Subcutaneous abdominal adipose tissue (tissue), 5 donors: ENCODE results near the gene FRMPD1.

ENCODE experiments used
- H3K27ac ChIP-seq: one replicate; pipeline ENCODE4 v1.7.0; 2013; ENCODE audit warnings: low read depth, mild to moderate bottlenecking, inconsistent platforms, low read length, moderate library complexity
- H3K27me3 ChIP-seq, 5 donors: one replicate each; pipeline ENCODE4 v1.7.0; 2013; ENCODE audit warnings: low read length in 5 of 5, inconsistent platforms in 1 of 5; ENCODE audit not compliant: control insufficient read depth in 5 of 5, insufficient read depth in 4 of 5
- H3K36me3 ChIP-seq, 5 donors: one replicate each; pipeline ENCODE4 v1.7.0; 2013; ENCODE audit warnings: low read length in 5 of 5; ENCODE audit not compliant: control insufficient read depth in 5 of 5, insufficient read depth in 5 of 5
- H3K4me1 ChIP-seq, 5 donors: one replicate each; pipeline ENCODE4 v1.7.0; 2013; ENCODE audit warnings: low read length in 5 of 5, mild to moderate bottlenecking in 3 of 5, moderate library complexity in 1 of 5; ENCODE audit not compliant: control insufficient read depth in 5 of 5, insufficient read depth in 5 of 5
- H3K4me3 ChIP-seq, 5 donors: one replicate each; pipeline ENCODE4 v1.7.0; 2013; ENCODE audit warnings: low read length in 5 of 5, low read depth in 1 of 5
- H3K9ac ChIP-seq, 5 donors: one replicate each; pipeline ENCODE4 v1.7.0; 2013; ENCODE audit warnings: low read length in 5 of 5, mild to moderate bottlenecking in 4 of 5, moderate library complexity in 3 of 5
- H3K9me3 ChIP-seq, 5 donors: one replicate each; pipeline ENCODE4 v1.7.0; 2013; ENCODE audit warnings: low read length in 5 of 5; ENCODE audit not compliant: control insufficient read depth in 5 of 5
- donor health status: healthy.
- donor health status: healthy.
- donor health status: healthy.
- donor health status: healthy.
- donor health status: healthy.

Gene FRMPD1

DNA sequence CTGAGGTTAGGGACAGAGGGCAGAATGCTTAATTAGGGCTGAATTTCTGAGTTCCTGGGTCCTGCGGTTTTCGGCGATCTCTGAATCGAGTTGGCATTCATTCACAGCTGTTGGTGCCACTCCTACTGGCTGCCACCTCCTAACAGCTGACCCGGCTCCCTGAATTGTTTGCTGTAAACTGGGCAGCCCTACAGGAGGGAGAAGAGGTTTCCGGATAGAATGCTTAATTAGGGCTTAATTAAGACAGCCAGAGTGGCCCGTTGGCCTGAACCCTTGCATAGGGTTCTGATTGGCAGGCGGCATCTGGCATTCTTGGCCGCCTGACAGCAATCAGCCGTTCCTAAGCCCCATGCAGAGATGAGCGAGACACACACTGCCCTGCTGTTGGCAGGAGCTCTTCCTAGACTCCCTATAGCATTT, 25.7 kb downstream of the FRMPD1 start:
- Histone ChIP-seq H3K27ac (no peak overlapping the region), H3K9me3 (peaks cover 0 to 2% (median 0%) of the 10 kb centered on the region in 5 donors), H3K9ac (no peak overlapping the region), H3K4me3 (peak overlapping the region in 2 of 5 donors; percentile 36 to 42), H3K36me3 (no peaks in the 10 kb centered on the region), H3K4me1 (peaks cover 0 to 13% (median 5%) of the 10 kb centered on the region in 5 donors), H3K27me3 (no peaks in the 10 kb centered on the region)

DNA sequence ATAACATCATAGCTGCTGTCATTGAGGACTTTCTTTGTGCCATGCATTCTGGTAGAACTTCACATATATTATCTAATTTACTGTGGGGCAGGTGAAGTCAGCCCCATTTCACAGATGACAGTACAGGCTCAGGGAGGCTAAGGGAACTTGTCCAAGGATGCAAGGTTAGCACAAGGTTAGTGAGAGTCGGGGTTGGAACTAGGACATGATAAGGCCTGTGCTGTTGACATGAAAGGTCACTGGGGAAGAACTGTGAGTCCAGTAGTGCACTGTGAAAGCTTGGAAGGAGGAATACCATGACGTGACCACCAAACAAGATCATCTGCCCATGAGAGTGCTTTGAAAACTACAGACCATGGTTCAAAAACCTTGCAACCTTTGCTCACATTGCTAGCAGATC, 26.7 kb downstream of the FRMPD1 start:
- Histone ChIP-seq H3K9me3 (peaks cover 0 to 2% (median 0%) of the 10 kb centered on the region in 5 donors), H3K4me3 (no peak overlapping the region), H3K36me3 (no peaks in the 10 kb centered on the region), H3K4me1 (peaks cover 0 to 13% (median 5%) of the 10 kb centered on the region in 5 donors), H3K27ac (no peak overlapping the region), H3K27me3 (no peaks in the 10 kb centered on the region), H3K9ac (no peak overlapping the region)

DNA sequence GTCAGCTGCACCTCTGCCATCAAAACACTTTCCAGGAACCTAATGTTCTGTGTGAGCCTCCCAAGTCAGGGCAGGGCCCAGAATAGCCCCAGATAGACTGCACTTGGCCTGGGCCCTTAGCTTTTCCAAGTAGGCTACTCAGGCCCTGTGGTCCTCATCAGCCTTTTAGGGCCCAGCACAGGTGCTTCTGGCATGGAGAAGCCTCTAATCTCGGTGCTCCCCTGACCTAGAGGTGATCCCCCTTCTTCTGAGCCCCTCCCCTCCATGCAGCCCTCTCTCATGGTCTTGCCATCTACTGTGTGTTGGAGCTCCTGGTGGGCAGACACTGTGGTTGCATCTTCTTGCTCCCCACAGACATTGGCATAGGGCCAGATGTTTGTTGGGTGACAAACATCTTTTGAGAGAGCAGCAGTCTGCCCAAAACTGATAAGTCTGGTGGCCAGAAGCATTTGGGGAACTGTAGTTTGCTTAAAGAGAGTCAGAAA, 28.1 kb downstream of the FRMPD1 start:
- Histone ChIP-seq H3K36me3 (no peaks in the 10 kb centered on the region), H3K27me3 (peaks cover 0 to 4% (median 0%) of the 10 kb centered on the region in 5 donors), H3K4me3 (no peak overlapping the region), H3K4me1 (peaks cover 0 to 10% (median 5%) of the 10 kb centered on the region in 5 donors), H3K9me3 (peaks cover 0 to 2% (median 0%) of the 10 kb centered on the region in 5 donors), H3K27ac (no peak overlapping the region), H3K9ac (no peak overlapping the region)

DNA sequence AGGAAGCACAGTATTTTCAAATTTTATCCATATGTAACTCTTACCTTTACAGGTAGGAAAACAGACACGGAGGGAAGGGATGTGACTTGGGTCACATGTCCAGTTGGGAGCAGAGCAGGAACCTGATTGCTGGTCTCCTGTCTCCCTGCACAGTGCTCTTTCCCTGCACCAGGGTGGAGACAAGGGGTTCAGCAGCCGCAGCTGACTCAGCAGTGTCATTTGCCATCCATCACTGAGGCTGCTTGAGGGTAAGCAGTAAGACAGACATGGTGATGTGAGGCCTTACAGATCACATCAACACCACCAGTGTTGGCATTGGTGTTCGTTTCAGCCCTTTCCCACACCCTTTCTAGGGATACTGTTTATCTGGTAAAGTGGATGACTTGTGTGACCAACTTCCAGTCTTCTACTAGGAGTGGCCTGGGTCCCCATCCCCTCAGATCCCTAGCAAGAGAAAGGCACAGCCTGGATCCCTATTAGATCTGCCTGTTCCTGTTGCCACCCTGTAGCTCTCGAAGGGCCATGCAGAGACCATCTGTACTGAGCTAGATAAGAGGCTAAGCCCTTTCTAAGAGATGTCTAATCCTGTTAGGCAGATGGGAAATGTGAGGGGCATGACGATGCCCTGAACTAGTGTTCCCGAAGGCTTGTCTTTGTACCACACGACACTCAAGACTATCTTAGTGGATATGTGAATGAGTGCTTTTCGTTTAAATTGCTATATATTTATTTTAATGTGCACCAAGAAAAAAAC, 29.1 kb downstream of the FRMPD1 start:
- no peak overlapping the region for H3K4me3 ChIP-seq
- H3K9ac ChIP-seq: no peak overlapping the region
- H3K4me1 ChIP-seq: peaks cover 0 to 9% (median 5%) of the 10 kb centered on the region in 5 donors
- no peak overlapping the region for H3K27ac ChIP-seq
- peaks cover 0 to 4% (median 0%) of the 10 kb centered on the region in 5 donors for H3K27me3 ChIP-seq
- H3K9me3 ChIP-seq: peaks cover 0 to 2% (median 0%) of the 10 kb centered on the region in 5 donors
- no peaks in the 10 kb centered on the region for H3K36me3 ChIP-seq

DNA sequence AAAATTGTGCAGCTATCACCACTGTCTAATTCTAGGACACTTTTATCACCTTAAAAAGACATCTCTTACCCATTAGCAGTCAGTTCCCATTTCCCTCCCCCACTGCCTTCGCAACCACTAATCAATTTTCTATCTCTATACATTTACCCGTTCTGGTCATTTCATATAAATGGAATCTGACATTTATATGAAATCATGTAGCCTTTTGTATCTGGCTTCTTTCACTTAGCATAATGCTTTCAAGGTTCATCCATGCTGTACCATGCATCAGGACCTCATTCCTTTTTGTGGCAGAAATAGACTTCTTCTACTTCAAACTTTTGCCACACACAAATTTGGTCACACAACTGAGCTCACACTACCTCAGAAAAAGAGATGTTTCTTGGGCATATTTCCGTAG, 32.2 kb downstream of the FRMPD1 start:
- Histone ChIP-seq H3K27me3 (peaks cover 0 to 4% (median 0%) of the 10 kb centered on the region in 5 donors), H3K9ac (no peak overlapping the region), H3K27ac (no peak overlapping the region), H3K4me1 (no peaks in the 10 kb centered on the region), H3K36me3 (no peaks in the 10 kb centered on the region), H3K4me3 (no peak overlapping the region), H3K9me3 (no peaks in the 10 kb centered on the region)

DNA sequence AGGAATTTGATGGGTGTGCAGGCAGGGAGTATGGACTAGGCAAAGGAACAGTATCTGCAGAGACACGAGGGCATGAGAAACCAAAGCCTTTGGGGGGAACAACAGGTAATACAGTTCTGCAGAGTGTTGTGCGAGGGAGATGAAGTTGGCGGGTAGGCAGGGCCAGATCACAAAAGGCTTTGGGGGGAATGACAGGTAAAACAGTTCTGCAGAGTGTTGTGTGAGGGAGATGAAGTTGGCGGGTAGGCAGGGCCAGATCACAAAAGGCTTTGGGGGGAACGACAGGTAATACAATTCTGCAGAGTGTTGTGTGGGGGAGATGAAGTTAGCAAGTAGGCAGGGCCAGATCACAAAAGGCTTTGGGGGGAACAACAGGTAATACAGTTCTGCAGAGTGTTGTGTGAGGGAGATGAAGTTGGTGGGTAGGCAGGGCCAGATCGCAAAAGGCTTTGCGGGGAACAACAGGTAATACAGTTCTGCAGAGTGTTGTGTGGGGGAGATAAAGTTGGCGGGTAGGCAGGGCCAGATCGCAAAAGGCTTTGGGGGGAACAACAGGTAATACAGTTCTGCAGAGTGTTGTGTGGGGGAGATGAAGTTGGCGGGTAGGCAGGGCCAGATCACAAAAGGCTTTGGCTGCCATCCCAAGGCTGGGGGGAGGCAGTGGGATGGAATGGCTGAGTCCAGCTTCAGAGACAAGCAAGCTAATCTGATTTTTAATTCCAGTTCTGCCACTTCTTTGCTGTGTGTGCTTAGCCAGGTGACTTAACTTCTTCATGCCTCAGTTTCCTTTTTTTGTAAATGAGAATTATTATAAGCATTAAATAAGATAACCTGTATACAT, 33.0 kb downstream of the FRMPD1 start:
- no peak overlapping the region for H3K27ac ChIP-seq
- H3K27me3 ChIP-seq: peaks cover 0 to 4% (median 0%) of the 10 kb centered on the region in 5 donors
- no peak overlapping the region for H3K4me3 ChIP-seq
- H3K9me3 ChIP-seq: no peaks in the 10 kb centered on the region
- H3K9ac ChIP-seq: no peak overlapping the region
- H3K36me3 ChIP-seq: no peaks in the 10 kb centered on the region
- H3K4me1 ChIP-seq: no peaks in the 10 kb centered on the region

DNA sequence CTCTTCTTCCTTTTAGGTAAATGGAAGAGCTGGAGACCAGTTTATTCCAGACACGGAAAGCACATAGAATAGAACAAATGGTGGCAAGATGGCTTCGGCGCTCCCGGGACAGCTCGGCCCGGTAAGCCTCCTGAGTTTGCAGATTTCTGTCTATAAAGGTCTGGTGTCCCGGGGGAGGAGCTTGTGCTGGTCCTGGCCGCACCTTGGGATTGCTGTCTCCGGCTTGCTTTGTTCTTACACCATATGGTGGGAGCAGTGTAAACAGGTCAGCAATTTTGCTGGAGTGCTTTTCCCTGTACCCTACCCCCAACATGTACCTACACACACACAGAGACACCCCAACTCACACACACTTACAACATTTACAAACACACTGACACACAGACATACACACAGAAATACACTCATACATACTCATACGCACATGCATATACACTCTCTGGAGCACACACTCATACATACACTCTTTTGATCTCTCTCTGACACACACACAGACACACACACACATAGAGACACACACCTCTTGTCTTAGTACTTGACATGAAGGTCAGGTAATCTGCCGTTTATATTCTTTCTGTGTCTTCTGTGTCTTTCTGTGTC, 42.0 kb downstream of the FRMPD1 start:
- Histone ChIP-seq H3K4me1 (no peaks in the 10 kb centered on the region), H3K9me3 (peaks cover 0 to 5% (median 0%) of the 10 kb centered on the region in 5 donors), H3K27me3 (peaks cover 3 to 9% (median 5%) of the 10 kb centered on the region in 5 donors), H3K36me3 (no peaks in the 10 kb centered on the region), H3K4me3 (no peak overlapping the region), H3K27ac (no peak overlapping the region), H3K9ac (no peak overlapping the region)

DNA sequence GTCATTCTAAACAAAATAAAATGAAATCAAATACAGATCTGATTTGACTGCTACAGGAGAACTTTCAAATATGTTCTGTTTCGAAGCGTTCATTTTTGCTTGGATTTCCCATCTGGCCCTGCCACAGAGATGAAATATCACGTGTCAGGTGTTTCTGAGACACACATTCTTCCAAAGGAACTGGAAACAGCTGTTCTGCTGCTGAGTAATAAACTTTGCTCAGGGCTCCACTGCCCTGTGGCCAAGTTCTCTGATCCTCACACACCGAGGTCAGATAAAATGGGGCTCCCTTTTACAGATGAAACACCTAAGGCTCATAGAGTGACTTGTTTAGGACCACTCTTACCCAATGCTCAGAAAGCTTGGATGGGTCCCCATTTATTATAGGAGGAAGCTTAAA, 42.5 kb downstream of the FRMPD1 start:
- peaks cover 0 to 5% (median 0%) of the 10 kb centered on the region in 5 donors for H3K9me3 ChIP-seq
- peaks cover 3 to 9% (median 5%) of the 10 kb centered on the region in 5 donors for H3K27me3 ChIP-seq
- no peak overlapping the region for H3K9ac ChIP-seq
- H3K27ac ChIP-seq: no peak overlapping the region
- H3K4me3 ChIP-seq: no peak overlapping the region
- H3K4me1 ChIP-seq: no peaks in the 10 kb centered on the region
- H3K36me3 ChIP-seq: no peaks in the 10 kb centered on the region

DNA sequence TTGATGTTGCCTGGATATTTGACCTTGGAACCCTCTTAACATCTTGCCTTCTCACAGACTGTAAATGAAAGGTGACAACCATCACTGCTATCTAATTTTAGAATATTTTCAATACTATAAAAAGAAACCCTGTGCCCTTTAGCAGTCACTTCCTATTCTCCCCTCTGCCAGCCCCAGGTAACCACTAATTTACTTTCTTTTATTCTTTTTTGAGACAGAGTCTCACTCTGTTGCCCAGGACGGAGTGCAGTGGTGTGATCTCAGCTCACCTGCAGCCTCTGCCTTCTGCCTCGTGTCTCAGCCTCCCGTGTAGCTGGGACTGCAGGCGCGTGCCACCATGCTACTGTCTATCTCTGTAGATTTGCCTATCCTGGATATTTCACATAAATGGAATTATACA, 43.6 kb downstream of the FRMPD1 start:
- H3K9me3 ChIP-seq: peaks cover 0 to 5% (median 0%) of the 10 kb centered on the region in 5 donors
- no peak overlapping the region for H3K4me3 ChIP-seq
- no peak overlapping the region for H3K9ac ChIP-seq
- no peak overlapping the region for H3K27ac ChIP-seq
- H3K4me1 ChIP-seq: no peaks in the 10 kb centered on the region
- no peaks in the 10 kb centered on the region for H3K36me3 ChIP-seq
- peaks cover 3 to 9% (median 5%) of the 10 kb centered on the region in 5 donors for H3K27me3 ChIP-seq
